Measurements from ENCODE around the gene FBXW4.
"Not testable (repeated sequence)": the region's sequence is repeated elsewhere in the genome, so short reads cannot be mapped to it uniquely, and the experiment has no call there.

Gene FBXW4

DNA sequence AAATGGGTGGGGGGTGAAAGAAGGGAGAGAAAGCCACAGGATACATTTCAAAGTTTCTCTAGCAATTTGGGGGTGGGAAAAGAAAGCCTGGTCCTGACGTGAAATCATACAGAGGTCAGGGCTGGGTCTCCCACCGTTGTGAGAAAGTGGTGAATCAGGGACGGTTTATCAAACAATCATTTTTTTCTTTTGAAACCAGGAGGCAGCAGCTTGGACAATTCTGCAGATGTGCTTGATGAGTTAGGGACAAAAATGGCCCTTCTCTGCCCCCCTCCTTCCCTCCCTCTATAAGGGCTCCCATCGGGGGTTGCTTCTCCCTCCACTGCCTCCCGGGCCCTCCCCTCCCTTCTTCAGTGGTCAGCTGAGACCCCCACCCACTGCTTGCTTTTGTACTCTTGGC, 43.6 kb downstream of the FBXW4 start:
- no peak for DNase-seq

DNA sequence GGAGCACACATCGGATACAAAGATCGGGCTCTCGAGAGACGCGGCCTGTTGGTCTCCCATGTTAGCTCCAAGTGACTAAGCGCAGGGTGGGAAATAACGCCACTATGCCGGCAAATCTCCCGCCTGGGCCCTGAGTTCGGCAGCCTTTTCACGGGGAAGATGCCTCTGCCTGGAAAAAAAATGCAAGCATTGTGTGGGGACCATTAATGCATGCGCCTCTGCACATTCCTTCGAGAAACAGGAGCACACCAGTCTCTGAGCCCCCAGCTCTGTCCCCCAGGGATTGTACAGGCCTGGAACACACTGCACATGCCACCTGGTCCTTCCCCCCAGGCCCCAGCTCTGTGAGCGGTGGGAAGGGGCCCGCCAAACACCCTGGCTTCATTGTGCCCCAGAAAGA, 44.1 kb downstream of the FBXW4 start:
- no peak for DNase-seq

DNA sequence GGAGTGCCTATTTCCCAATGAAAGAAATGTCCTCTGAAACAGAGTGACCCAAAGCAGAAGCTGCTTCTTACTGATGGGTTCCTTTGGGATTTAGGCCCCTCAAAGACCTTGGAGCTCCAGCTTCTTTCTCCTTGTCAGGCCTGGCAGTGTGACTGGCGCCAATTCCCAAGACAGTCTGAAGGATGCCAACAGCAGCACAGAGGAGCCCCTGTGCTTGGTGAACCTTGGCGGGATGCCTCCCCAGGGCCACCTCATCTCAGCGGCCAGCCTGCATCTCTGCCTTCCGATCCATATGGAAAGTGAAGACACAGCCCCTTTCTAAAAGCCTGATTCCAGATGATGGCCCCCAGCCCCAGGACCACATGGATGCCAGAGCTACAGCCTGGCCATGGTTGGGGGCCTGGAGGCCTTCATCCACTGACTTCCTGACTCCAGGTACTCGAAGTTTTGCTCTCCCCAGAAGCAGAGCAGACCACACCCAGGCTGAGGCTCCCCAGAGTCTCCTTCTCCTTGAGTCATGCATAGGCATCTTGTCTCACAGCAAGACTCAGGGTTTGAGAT, 45.4 kb downstream of the FBXW4 start:
- DNase-seq: no peak

DNA sequence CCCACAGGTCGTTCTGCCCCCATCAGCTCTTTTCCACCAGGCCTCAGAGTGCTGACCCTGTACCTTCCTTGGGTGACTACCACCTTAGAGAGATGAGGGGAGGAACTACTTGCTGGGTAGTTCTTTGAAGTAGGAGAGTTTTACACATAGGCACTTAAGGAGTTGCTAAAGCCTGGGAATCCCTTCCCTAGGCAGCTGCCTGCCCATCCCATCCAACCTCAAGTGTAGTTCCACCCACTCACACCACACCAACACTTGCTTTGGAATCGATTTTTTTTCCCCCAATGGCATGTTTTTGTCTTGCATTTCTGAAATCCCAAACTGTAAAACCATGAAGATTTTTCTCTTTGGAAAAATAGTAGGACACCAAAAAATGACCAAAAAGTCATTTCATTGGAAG, 47.7 kb downstream of the FBXW4 start:
- DNase-seq: no peak

DNA sequence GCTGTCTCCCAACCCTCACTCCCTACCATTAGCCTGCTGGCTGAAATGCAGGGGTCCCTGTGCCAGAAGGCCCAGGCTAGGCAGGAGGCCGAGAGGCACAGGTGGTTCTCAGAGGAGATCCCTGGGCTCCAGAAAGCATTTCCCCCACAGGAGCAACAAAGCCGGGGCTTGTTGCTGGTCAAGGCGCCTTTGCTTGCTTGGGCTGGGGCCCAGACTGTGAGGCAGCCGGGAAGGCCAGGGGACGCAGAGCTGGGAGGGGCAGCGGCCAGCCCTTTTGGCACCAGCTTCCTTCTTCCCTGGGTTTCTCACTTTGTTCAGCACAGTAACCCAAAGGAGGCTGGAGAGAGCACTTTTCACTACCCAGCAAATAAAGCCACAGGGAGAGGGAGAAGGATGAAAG, 48.6 kb downstream of the FBXW4 start:
- no peak for DNase-seq

DNA sequence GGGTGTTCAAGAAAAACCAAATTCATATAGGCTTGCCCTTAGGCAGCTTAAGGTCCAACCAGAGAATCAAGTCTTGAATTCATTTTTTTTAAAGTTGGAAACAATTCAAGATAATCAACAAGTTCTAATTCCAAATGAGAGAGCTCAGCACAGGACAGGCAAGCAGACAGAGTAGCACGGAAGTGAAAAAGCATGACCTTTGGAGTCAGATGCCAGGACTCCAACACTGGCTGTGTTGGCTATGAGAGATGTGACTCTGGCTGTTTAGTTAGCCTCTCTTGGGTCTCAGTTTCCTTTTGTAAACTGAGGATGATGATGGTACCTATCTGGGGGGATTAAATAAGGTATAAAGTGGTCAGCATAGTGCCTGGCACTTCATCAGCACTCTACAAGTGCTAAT, 49.3 kb downstream of the FBXW4 start:
- DNase-seq: no peak

DNA sequence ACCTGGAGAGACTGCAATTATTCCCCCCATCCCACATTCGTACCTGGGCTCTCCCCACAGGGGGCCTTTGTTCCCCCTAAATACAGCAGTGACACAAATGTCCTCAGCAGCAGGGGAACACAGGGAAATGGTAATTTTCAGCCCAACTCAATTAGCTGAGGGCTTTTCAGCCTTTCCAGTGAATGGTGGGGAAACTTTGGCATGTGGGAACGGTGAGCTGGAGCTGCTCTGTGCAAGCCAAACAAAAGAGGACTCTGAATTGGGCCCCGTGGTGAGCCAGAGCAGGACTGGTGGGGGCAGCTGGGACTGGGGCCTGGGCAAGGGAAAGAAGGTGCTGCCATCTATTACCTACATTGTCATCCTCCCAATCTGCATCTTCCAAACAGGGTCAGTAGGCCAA, 51.0 kb downstream of the FBXW4 start:
- DNase-seq: no peak

DNA sequence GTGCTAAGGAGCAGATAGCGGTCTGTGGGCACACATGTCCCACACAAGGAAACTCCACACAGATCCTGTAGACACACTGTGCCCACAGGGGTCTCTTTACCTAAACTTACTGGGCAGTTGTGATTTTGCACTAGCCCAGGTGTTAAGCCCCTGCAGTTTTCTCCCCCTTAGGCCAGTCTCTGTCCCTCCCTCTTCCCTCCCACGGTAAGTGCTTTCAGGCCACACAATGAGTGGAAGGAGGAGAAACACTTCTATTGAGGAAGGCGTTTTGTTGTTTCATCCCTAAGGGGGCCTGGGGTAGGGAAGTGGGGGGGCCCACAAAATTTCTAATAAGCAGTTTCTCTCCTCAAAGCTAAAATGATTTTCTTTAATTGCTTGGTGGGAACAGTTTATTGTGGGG, 51.4 kb downstream of the FBXW4 start:
- no peak for DNase-seq

DNA sequence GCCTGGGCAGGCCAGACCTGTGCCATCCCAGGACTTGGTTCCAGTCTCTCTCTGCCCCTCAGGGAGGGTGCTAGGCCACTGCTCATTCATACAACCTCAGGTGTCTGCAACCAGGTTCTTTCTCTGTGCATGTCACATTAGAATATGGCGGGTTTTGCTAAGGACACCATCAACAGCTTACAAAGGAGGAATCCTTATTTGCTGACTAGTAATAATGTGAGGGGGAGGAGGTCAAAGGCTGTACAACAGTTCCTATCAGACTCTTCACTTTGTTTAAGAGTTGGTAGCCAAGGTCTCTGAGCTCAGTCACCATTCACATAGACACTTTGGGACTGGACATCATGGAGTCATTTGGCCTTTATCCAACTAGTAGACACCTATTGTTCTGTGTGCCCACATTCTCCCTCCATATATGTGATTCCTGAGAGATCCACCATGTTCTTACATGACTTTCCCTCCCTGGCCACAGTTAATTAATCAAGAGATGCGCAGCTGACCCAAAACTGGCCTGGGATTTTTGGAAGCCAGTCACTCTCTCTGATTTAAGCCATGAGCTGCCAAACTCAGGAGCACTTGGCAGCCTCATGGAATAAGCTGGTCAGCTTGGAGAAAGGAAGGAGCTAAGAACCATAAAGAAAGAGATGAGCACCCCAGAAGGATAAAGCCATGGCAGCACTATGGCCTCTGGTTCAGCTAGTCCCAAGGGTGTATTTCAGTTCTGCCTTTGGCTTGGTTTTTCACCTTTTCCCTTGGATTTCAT, 55.6 kb downstream of the FBXW4 start:
- DNase-seq: no peak

DNA sequence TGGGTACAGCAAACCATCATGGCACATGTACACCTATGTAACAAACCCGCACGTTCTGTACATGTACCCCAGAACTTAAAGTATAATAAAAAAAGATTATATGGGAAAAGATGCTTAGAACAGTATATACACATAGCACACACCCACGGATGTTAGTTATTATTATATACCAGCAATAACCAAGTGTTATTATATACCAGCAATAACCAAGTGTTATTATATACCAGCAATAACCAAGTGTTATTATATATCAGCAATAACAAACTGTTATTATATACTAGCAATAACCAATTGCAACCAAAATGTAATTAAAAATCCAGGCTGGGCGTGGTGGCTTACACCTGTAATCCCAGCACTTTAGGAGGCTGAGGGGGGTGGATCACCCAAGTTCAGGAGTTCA, 61.5 kb downstream of the FBXW4 start:
- DNase-seq: not testable (repeated sequence)

DNA sequence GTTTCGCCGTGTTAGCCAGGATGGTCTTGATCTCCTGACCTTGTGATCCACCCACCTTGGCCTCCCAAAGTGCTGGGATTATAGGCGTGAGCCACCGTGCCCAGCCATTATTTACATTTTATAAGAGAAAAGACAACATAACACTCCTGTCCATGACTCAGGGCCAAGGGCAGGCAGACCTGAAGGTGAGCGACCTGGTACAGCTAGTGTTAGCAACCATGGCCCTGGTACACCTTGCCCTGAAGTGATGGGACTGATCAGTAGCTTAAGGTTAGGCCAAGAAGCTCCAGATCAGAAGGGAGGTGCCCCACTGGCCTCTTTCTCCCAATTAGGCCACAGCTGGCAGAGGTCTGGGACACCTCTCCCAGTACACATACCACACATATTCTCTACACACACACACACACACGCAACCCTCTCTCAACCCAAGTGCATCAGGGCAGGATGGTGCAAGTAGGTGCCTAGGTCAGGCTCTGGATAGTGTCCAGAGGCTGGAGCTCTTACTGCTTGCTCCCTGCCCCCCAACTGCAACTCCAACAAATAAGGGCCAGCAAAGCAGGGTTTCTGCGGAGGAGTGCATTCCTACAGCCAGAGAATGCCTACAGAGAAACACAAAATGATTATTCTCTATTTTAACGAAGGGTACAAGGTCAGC, 63.0 kb downstream of the FBXW4 start:
- DNase-seq: no peak

DNA sequence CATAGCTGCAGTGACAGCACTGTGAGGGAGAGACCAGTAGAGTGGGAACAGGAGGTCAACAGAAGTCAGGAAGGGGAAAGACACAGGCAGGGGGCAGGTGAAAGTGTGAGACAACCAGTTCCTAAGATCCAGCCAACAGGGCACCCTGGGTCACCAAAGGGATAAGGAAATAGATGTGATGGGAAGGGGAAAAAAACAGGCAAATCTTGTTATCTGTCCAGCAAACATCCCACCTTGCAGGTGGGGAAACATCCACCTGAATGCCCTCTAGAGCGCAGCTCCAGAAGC, 64.4 kb downstream of the FBXW4 start:
- no peak for DNase-seq

DNA sequence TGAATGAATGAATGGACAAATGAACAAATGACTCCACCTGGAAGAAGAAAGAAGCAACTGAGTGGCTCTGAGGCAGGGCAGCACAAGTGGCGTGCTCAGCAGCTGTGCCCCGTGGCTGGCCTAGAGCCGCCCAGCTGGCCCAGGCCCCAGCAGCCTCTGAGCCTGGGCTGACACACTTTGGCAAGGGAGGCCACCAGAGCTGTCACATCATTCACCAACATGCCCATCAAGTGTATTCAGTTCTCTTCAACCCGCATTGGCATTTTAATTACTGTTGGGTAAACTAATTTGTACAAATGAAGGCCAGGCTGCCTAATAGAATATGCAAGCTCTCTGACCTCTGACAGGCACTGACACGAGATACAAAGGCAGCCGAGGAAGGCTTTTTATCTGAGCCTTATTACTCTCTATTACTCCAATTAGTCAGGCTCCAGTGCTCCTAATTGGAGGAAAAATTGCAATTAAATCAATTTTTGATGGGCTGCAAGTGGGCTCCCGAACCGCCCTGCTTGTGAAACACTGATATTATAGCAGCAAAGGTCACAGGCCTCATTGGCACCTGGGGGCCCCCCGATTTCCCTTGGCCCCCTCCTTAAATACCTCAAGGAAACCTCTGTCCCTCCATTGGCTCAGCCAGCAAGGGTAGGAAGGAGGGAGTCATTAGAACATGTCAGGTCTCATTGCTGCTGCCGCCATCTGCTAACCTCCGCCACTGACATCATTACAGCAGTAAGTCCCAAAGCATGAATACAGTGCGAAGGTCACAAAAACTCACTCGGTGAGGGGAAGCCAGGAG, 64.9 kb downstream of the FBXW4 start:
- no peak for DNase-seq

DNA sequence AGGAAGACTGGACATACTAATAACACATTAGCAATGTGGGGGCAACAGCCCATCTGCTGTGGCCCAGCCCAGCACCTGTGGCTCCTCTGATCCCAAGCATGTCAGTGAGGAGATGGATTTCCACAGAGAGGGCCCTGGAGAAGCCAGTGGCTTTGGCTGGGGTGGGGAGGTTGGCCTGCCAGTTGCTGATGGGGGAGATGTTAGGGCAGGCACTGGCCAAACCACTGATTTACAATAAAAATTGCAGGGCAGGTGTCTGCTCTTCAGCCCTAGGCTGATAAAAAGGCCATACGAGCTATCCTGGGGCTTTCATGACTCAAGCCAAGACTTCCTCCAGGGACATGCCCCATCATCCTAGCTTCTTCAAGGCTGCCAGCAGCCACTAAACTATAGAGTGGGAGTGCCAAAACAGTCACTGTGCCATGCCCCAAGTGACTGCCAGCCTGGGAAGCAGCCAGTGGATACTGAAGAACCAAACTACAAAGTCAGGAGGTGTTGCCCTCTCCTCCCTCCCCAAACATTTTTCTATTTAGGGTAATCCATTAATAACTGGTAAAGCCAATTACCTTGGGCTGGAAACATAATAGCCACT, 69.1 kb downstream of the FBXW4 start:
- no peak for DNase-seq

DNA sequence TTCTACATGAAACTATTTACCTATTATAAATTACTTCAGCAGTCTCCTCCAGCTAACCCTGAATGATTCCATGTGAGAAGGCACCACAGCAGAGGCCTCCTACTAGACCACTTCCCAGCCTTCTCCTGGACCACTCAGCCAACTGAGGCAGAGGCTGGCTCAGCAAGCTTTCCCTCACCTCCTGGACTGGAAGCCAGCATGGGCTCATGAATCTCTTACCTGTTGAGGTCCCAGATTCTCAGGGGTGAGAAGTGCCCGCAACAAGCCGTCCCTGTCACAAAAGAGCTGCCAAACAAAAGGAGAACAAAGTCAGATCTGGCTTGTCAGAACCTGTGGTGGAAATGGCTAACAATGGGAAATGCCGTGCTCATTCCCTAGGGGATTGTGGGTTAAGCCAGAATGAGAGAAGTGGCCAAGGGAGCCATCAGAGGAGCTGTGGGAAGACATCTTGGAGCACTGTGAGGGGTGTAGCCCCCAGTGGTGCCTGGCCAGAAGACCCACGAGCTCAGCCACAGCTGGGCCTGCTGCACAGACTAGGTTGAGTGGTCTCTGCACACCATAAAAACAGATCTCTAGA, 70.4 kb downstream of the FBXW4 start:
- DNase-seq: no peak

DNA sequence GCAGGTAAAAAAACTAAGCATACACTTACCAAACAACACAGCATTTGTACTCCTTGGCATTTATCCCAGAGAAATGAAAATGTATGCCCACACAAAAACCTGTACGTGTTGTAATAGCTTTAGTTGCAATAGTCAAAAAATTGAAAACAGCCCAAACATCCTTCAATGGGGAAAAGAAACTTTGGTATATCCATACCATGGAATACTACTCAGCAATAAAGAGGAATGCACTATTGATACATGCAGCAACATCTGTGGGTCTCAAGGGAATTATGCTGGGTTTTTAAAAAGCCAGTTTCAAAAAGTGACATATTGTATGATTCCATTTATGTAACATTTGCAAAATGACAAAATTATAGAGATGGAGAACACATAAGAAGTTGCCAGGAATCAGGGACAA, 71.4 kb downstream of the FBXW4 start:
- no peak for DNase-seq

DNA sequence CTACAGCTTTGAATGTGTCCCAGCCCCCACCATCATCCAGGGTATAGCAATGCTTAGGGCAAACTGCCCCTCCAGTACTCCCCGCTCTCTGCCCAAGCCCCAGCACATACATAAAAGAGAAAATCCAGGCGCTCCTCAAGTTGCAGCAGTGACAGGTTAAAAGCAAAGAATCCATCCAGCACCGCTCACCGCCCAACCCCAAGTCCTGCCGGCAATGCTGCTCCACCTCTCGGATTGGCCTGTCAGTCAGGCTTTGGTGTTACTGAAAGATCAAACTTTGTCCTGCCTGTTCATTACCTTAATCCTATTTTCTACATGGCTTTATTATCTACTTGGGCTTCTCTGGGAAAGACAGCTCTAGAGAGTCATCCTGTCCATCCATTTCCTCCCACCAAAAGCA, 75.0 kb downstream of the FBXW4 start:
- no peak for DNase-seq

DNA sequence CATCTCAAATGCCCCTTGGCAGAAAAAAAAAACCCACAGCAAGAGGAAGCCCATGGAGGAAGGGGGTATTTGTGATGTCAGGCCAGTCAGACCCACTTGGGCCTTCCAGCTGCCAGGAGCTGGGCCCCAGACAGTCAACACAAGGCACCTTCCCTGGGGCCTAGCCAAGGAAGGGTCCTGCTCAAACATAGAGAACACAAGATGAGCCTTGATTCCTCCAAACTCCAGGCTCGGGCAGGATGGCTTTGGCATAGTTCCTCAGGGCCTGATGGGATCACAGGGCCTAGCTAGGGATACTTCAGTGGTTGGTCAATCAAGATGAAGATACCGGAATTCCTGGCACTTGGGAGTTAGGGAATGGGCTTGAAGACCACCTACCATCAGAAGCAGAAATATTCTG, 76.1 kb downstream of the FBXW4 start:
- no peak for DNase-seq

DNA sequence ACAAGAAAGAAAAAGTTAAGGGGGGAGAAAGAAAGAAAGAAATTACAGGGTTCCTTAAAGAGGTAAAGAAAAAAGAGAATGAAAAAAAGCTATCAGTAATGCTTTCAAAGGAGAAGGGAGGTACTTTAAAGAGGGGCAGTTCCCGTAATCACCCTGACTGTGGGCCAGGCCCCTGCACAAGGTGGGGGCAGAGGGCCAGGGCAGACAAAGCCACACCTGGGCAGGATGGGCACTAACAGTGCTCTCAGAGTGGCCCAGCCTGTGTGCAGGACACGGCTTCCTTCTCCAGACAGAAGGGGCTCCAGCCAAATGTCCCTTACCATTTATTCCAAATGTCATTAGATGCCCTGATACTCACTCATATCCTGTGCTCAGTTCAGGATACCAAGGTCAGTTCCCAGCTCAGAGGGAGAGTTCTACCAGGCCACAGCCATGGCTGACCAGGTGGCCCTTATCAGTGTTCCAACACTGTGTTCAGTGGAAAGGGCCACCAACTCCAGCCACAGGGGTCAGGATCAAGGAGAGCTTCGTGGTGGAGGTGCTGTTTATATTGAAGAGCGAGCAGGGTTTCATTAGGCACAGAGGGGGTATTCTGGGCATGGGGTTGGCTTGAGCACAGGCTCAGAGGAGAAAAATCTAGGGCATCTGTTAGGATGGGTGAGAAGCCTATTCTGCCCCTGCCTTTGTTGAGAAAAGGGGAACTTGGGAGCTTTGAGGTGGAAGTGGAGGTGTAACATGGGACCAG, 77.0 kb downstream of the FBXW4 start:
- DNase-seq: no peak

DNA sequence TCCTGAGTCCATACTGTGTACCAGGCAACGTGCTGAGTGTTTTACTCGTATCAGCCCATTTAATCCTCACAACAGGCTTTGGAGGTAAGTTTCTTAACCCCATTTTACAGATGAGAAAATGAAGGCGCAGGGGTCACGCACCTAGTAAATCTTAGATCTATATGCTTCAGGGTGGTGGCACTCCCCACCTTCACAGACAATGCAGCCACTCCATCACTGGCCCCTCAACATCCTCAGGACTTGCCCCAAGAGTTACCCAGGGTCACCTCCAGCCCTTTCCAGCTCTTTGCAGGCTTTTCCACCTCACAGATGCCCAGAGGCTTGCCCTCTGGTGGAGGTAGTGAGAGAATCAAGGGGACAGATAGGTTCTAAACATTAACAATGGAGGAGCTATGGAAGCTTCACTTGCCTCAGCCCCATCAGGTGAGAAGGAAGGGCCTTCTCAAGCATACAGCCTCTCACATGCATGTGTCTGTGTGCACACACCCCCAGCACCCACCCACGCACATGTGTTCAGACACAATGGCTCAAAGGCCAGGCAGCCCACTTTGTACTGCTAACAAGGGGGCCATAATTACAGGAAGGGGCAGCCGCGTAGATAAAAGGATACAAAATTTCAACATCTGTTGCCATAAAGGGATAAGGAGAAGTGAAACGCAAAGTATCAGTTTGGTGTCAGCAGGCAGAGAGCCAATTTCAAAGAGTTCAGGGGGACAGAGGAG, 77.7 kb downstream of the FBXW4 start:
- no peak for DNase-seq

DNA sequence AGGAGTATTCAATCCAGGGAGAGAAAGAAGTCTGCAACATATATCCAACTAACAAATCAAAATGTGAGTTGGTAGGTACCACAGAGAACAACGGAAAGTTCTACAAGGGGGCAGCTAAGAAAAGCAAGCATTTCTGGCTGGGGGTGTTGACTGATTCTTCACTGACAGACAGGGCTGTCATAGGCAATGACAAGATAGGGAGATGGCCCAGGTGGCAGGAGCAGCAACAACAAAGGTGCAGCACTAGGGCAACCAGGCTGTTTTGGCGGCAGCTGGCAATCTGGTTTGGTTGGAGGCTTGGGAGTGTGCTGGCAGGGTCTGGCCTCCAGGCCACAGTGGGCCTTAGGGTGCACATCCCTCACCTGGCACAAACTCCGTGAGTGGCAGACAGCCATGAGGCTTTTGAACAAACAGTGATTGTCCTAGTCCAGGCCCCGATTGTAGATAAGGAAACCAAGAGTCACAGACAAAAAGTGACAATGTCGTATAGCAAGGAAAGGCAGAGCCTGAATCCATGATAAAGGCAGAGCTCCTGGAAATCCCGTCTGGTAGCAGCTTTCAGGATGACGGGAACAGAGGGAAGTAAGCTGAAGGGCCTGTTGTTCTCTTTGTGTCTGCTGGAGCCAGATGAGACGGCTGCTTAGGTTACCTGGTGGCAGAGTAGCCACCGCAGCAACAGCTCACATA, 78.4 kb downstream of the FBXW4 start:
- no peak for DNase-seq

Measured in kidney glomerular epithelial cell (primary cell).